HG03469 (cell line): Measurements from ENCODE around the gene PDC.
"Not testable (repeated sequence)": the region's sequence is repeated elsewhere in the genome, so short reads cannot be mapped to it uniquely, and the experiment has no call there.

Experiments
- ATAC-seq: cut with Tn5 transposase; IDR thresholded peaks from one replicate; pipeline ENCODE4 v1.9.1; 2021; ENCODE audit warnings: mild to moderate bottlenecking, moderate library complexity, moderate number of reproducible peaks; ENCODE audit not compliant: unreplicated experiment

The PDC gene

GRCh38 chr1:186404454-186405051 lies 56.4 kb downstream of the PDC start:
- peak; percentile 49 for ATAC-seq

- no peak for ATAC-seq
These were observed 57.3 kb downstream of the PDC start for GRCh38 chr1:186403632-186404031.

GRCh38 chr1:186401446-186401845 lies 59.5 kb downstream of the PDC start:
- ATAC-seq: not testable (repeated sequence)
